ENCODE results near the gene FAM131B.
"Not testable (repeated sequence)": the region's sequence is repeated elsewhere in the genome, so short reads cannot be mapped to it uniquely, and the experiment has no call there.

Gene FAM131B

DNA sequence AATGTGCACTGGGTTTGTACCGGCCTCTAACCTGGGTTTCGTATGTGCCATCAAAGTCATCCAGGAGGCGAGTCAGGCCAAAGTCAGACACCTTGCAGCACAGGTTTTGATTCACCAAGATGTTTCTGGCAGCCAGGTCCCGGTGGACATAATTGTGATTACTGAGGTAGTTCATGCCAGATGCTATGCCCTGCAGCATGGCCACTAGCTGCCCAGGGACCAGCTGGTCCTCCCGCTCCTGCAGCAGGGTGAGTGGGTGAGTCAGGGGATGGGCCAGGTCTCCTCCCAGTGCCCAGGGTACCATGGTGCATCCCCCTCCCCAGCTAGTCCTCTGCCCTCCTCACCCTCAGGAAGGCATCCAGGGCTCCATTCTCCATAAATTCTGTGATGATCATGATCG lies 32.3 kb upstream of the FAM131B start:
- no peak for DNase-seq

DNA sequence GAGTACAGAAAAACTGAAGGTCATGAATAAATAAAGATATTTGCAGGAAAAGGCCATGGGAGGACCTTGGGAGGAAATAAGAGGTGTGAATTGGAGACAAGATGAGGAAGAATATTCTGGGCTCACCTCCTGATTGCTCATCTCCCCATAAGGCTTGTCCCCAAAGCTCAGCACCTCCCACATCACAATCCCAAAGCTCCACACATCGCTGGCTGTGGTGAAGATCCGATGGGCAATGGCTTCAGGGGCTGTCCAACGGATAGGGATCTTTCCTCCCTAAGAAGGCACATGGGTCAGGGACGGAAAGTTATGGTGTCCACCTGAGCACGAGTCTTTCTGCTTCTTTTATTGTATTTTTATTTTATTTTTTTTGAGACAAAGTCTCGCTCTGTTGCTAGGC lies 31.6 kb upstream of the FAM131B start:
- DNase-seq = no peak

DNA sequence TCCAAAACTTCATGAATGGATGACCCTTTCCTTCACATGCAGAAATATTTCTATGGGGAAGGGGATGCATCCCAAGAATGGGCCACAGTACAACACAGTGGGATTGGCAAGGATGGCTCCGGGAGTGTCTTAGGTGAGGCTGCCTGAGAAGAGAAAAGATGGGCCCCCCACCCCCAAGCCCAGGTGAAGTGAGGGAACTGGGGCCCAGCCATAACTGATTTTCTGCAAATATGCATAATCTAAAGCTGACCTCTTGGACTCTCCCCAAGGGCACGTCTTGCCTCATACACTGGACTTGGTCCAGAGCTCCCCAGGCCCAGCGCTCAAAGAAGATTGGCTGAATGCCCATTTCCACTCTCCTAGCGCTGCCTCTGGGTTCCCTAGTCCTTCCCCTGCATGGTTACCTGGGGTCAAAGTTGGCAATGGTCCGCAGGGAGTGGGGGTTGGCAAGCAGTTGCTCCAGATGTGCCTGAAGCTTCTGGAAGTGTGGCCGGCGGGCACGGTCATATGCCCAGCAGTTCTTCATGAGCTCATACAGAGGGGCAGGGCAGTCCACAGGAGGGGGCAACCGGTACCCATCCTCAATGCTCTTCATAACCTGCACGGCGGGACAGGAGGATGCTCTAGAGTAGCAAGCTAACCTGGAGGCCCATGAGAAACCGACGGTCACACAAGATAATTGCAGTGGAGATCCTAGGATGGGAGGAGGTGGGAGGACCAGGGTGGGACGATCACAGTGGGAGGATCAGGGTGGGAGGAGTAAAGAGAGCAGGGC lies 30.9 kb upstream of the FAM131B start:
- DNase-seq = no peak

DNA sequence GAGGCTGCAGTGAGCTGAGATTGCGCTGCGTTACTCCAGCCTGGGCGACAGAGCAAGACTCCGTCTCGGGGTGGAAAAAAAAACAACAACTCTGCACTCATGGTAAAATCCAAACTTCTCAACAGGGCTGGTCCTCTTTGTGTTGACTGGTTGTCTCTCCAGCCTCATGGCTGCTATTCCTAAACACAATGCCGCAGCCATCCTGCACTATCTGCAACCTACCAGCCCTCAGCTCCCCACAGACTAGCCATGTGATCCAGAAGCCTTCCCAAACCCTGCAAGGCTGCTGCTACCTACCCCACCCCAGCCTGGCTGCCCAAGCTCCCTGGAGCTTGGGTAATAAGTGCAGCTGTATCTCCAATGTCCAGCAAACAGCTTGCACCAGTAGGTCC lies 30.4 kb upstream of the FAM131B start:
- DNase-seq = no peak

DNA sequence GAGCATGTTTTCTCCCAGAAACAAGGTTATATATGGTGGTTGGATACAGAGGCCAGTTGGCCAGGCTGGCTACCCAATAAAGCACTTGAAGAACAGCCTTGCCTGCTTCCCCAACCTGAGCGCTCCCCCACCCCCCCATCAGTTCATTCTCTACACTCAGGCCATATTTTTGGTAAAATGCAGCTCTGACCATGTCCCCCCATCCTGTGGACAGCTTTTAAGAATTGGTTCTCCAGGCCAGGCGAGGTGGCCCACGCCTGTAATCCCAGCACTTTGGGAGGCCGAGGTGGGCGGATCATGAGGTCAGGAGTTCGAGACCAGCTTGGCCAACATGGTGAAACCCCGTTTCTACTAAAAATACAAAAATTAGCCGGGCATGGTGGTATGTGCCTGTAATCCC lies 29.9 kb upstream of the FAM131B start:
- not testable (repeated sequence) for DNase-seq

DNA sequence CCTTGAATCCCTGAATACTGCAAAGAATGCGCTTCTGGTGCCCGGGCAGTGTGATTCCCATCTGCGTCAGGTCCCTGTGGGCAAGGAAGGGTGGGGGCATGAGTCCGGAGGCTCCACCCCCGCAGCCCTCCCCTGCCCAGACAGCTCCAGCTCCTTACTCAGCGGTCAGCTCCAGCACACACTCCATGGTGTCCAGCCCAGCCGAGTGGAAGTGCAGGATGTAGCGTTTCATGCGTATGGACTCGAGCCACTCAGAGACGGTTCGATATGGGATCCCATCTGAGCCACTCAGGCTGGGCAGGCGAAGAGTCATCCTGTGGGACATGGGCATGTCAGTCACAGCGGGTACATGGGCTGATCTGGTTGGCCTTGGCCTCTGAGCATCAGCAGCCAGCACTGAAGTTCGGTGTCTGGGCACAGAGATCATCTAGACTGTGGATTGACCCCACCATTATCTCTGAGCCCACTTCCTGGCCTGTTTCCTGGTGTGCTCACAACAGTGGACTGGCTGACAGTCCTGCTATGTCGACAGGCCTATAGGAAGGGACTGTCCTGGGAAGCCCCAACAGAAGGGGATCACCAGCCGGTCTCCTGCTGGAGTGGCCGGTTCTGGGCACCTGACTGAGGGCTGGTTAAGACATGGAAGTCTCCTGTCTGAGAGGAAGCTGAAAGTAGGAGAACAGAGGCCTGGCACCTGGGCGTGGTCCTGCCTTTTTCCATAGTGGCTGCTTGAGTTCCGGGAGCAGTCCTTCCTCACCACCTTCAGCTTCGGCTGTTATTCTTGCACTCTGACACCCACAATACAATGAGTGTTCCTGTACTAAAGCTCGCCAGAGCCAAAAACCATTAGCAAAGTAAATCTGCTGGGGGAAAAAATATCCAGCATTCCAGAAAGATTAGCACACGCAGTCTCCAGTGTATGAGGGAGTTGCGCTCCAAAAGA lies 29.2 kb upstream of the FAM131B start:
- DNase-seq = no peak

DNA sequence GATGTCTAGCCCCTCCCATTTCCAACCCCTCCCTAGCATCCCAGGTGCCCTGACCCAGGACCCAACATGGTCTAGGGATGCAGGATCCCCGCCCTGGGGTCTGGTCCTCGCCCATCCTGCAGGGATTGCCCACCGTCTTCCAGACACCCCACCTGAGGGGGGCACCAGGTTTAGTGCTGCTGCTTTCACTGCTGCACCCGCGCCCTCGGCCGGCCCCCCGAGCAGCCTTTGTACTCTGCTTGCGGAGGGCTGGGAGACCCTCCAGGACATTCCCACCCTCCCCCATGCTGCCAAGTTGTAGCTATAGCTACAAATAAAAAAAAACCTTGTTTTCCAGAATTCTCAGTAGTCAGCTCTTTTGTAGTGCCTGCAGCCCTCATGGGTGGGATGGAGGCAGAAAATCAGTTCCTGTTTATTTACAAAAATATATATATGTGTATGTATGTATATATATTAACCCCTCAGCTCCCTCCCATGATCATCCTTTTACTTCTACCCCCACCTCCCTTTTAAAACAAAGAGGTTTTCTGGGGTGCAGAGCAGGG lies 28.3 kb upstream of the FAM131B start:
- no peak for DNase-seq

DNA sequence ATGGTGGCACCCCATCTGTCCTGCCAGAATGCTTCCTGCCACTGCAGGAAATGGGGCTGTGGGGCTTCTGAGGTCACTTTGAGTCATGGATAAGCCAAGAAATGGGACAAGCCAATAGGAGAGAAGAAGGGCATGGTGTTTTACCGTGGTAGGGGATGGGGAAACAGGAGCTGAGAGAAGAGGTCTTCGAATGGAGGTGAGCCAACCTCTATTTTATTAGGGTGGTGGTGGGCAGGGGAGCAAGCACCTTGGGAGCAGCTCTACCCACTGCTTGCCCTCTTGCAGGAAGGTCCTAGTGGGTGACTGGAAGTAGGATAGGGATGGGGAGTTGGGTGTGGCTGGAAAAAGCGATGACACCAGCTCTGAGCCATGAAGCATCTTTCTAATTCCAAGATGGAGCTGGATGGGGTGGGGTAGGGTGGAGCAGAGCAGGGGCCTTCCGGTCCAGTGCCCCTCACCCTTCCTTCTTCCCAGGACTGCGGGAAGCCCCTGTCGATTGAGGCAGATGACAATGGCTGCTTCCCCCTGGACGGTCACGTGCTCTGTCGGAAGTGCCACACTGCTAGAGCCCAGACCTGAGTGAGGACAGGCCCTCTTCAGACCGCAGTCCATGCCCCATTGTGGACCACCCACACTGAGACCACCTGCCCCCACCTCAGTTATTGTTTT lies 27.7 kb upstream of the FAM131B start:
- no peak for DNase-seq

DNA sequence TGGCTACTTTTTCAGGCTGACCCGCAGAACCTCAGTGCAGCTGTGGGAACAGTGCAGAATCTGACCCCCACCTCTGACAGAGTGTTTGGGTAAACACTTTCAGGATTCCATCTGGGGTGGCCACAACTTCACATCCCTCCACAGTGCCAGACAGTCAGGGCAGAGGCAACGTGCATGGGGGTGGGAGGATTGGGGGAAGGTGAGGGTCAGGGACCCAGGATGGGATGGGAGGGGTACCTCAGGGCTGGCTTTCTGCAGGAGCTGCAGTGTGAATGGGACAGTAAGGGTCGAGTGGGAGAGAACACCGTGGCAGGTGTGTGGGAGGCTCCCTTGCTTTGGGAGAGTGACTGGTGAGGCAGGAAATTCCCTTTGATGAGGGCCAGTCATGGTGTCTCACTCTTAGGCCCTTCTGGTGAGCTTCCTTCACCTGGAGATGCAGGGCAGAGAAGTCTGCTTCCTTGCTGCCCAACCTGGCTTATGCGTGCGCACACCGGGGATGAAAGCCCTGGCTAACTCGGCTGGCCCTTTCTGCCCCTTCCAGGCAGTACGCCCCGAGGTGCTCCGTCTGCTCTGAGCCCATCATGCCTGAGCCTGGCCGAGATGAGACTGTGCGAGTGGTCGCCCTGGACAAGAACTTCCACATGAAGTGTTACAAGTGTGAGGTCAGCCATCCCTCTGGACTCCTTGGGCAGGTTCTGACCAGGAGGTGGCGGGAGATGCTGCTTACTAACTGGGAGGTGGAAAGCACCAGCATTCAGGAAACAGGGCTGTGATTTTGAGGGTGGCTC lies 27.0 kb upstream of the FAM131B start:
- DNase-seq = no peak

DNA sequence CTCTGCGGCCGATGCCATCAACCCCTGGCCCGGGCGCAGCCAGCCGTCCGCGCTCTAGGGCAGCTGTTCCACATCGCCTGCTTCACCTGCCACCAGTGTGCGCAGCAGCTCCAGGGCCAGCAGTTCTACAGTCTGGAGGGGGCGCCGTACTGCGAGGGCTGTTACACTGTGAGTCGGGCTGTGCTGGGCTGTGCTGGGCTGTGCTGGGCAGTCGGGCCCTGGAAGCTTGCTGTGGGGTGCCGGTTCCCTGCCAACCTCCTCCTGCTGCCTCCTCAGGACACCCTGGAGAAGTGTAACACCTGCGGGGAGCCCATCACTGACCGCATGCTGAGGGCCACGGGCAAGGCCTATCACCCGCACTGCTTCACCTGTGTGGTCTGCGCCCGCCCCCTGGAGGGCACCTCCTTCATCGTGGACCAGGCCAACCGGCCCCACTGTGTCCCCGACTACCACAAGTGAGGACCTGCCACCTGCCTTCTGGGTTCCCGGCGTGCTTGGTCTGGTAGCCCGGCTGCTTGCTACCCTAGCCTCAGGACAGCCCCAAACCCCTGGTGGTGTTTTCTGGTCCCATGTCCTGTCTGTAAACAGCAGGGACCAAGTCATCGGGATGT lies 26.1 kb upstream of the FAM131B start:
- DNase-seq = no peak

DNA sequence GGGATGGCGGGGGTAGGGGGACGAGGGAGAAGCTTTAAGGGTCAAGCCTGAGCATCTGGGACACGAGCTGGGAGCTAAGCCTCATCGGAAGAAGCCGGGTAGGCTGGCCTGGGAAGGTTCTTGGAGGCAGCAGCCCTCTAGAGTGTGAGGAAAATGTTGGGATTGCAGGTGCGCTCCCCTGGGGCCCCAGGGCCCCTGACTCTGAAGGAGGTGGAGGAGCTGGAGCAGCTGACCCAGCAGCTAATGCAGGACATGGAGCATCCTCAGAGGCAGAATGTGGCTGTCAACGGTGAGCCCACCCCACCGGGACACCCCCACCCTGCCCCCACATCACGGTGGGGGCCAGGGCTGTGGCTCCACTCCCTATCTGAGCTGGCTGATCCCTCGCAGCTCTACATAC lies 25.5 kb upstream of the FAM131B start:
- no peak for DNase-seq

DNA sequence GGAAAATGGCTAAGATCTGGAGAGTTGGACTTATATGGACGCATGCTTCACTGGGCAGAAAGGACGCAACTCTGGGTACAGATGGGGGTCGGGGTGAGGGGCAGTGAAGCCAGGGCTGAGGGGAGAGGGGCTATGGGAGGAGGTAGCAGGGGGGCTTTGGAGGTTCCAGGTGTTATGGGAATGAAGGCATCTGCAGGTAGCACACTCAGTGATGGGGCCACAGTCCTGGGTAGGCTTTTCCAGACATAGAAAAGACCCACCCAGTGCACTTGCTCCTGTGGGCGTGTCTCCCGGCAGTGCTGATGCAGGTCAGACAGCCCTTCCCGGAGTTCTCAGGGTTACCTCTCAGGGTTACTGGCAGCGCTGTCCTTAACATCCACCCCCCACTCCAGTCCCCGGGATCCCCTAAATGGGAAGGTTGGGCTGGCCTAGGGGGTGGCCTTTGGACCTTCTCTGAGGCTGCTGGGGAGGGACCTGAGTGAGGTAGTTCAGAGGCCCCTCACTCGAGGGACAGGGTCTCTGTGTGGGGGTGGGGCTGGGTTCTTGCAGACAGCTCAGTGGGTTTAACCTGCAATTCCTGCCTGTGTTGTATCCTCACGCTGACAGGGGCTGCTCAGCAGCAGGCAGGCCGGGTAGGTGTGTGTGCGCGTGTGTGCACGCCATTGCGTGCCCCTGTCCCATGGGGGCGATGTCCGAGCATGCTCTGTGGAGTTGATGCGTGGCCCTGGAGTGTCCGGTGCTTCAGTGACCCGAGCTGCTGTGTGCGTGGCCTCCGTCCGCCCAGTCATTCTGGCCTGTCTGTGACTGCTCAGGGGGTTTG lies 24.9 kb upstream of the FAM131B start:
- DNase-seq = no peak

DNA sequence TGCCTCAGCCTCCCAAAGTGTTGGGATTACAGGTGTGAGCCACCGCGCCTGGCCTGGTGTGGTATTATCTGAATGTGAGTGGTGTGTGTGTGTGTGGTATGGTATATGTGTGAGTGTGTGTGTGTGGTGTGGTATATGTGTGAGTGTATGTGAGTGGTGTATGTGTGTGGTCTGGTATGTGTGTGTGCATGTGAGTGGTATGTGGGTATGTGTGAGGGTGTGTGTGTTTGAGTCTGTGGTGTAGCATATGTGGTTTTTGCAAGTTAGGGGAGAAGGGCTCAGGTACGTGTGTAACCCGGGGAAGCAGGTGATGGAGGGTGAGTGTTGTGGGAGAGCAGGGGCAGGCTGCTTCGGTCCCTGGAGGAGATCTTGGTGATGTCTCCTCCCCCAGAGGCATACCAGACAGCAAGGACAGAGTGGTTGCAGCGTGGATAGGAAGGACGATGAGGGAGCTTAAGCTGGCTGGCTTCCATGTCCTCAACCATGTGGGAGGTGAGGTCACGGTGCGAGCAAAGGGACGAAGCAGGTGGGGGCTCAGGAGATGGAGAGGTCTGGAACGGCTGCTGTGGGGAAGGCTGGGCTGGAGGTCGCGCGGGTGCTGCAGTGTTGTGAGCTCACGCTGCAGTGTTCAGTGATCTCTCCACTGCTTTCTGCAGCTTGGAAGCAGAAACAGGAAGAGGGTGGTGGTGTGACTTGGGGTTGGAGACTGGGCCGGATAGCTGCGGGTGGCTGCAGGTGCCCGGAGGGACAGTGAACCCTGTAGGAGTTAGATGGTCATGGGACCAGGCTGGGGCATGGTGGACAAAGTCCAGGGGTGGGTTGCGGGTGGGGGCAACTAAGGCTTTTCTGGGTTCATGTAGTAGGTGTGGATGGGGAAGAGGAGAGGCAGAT lies 23.6 kb upstream of the FAM131B start:
- DNase-seq = no peak

DNA sequence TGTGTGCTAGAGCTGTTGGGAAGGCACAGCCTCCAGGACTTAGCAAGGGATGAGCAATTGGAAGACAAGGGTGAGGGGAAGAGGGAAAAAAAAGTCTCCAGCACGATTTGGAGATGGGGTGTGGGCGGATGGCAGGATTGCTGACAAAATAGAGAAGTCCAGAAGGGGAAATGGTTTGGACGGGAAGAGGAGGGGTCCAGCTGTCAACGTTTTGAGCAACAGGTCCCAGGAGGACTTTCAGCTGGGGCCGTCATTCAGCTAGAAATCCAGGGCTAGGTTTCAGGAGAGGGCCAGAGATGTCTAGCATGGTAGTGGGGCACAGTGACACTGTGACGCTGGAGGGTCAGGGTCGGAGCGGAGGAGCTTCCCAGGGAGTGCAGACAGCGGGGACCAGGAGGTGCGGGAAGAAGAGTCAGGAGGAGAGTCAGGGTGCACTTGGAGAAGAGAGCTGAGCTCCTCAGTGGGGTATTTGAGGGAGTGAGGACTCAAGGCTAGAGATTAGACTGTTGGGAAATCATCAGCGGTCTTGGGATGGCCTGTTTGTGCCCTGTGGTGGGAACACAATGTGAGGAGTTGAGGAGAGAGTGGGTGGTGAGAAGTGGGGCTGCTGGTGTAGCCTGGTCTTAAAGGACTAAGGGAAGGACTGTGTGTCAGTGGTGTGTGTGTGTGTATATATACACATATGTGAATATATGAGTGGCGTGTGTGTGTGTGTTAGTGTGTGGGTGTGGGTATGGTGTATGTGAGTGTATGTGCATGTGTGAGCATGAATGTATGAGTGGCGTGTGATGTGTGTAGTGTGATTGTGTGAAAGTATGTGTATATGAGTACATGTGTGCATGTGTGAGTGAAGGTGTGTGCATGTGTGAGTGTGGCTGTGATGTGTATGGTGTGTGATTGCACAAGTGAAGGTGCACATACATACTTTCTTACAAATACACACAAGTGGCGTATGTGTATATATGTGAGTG lies 22.4 kb upstream of the FAM131B start:
- no peak for DNase-seq

DNA sequence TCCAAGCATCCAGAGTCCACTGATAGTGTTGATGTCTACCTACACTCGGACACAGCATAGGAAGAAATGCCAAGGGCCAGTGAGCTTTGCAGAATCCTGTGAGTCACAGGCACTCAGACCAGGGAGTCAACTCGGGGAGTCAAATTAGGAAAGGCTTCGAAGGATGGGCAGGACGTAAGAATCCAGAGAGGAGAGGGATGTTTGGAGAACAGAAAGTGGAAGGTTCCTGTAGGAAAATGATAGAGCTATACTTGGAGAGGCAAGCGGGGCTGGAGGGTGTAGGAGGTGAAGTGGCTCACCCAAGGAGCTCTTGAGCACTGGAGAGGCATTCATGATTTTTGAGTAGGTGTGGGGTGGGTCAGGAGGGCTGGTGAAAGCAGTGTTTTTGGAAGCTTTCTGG lies 21.6 kb upstream of the FAM131B start:
- no peak for DNase-seq

DNA sequence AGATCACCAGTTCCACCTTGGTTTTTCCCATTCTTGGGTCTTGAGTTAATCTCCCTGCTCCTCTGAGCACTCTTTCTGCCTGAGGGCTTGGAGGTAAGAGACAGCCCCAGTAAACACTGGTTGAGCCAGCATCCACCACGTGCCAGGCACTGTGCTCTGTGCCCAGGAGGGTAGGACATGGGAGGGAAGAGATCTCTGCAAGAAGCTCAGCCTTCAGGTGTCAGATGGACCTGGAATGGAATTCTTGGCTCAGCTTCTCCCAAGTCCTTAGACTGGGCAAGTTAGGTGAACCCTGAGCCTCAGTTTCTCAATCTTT lies 21.1 kb upstream of the FAM131B start:
- DNase-seq = no peak

DNA sequence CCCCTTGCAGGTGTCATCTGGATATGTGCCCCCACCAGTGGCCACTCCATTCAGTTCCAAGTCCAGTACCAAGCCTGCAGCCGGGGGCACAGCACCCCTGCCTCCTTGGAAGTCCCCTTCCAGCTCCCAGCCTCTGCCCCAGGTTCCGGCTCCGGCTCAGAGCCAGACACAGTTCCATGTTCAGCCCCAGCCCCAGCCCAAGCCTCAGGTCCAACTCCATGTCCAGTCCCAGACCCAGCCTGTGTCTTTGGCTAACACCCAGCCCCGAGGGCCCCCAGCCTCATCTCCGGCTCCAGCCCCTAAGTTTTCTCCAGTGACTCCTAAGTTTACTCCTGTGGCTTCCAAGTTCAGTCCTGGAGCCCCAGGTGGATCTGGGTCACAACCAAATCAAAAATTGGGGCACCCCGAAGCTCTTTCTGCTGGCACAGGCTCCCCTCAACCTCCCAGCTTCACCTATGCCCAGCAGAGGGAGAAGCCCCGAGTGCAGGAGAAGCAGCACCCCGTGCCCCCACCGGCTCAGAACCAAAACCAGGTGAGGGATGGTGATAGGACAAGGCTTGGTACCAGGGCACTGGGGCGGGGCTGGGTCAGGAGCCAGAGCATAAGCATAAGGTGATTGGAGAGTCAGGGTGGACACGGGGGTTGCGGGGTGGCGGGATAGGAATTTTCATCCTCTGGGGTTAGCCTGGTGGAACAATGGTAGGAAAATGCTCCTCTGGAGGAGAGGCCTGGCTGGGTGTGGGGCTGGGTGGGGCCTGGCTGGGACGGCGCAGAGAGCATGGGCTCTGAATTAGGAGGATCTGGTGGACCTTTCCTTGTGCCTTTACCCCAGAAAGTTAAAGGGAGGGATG lies 20.5 kb upstream of the FAM131B start:
- DNase-seq = no peak
